Jurkat, Clone E6-1 (cell line): Measurements from ENCODE around the gene PANK1.
A peak's percentile ranks its signal among the peaks of the same experiment; 100 is the strongest.

Experiments used
- DNase-seq: peaks from one replicate; pipeline ENCODE4 v3.0.0-alpha.2; 2011; ENCODE audit warnings: low read depth, low spot score
- H3K4me3 ChIP-seq: 2 replicates; pipeline ENCODE4 v1.5.1; 2011; ENCODE audit warnings: mild to moderate bottlenecking, low read length, control low read depth, moderate library complexity

PANK1 gene

GRCh38 chr10:89589101-89589720, 55.8 kb downstream of the PANK1 start:
- no peak for DNase-seq
- no peak overlapping the region for H3K4me3 ChIP-seq

- no peak overlapping the region for H3K4me3 ChIP-seq
- no peak for DNase-seq
Observed at GRCh38 chr10:89588671-89589070, 56.4 kb downstream of the PANK1 start.

- H3K4me3 ChIP-seq: no peak overlapping the region
- DNase-seq: no peak
Observed at GRCh38 chr10:89582022-89582421, 63.0 kb downstream of the PANK1 start.

GRCh38 chr10:89580243-89580642, 64.8 kb downstream of the PANK1 start:
- DNase-seq: no peak
- no peak overlapping the region for H3K4me3 ChIP-seq

GRCh38 chr10:89576696-89577095, 68.3 kb downstream of the PANK1 start:
- H3K4me3 ChIP-seq: no peak overlapping the region
- no peak for DNase-seq

- no peak for DNase-seq
Observed at GRCh38 chr10:89576022-89576421, 69.0 kb downstream of the PANK1 start.

GRCh38 chr10:89575031-89575430, 70.0 kb downstream of the PANK1 start:
- DNase-seq: no peak
- H3K4me3 ChIP-seq: no peak overlapping the region

More at GRCh38 chr10:89576022-89576421, 69.0 kb downstream of the PANK1 start:
- H3K4me3 ChIP-seq: no peak overlapping the region

GRCh38 chr10:89574368-89574767, 70.7 kb downstream of the PANK1 start:
- no peak for DNase-seq
- no peak overlapping the region for H3K4me3 ChIP-seq

- no peak overlapping the region for H3K4me3 ChIP-seq
- DNase-seq: no peak
Observed at GRCh38 chr10:89567576-89568245, 77.3 kb downstream of the PANK1 start.

- no peak overlapping the region for H3K4me3 ChIP-seq
- no peak for DNase-seq
Observed at GRCh38 chr10:89566992-89567391, 78.0 kb downstream of the PANK1 start.

GRCh38 chr10:89566095-89566950, 78.7 kb downstream of the PANK1 start:
- no peak overlapping the region for H3K4me3 ChIP-seq
- DNase-seq: no peak

- DNase-seq: no peak
- H3K4me3 ChIP-seq: no peak overlapping the region
Observed at GRCh38 chr10:89565180-89565579, 79.9 kb downstream of the PANK1 start.

- no peak overlapping the region for H3K4me3 ChIP-seq
- DNase-seq: peak; percentile 41
Observed at GRCh38 chr10:89563861-89564478, 81.1 kb downstream of the PANK1 start.

- DNase-seq: no peak
- no peak overlapping the region for H3K4me3 ChIP-seq
Observed at GRCh38 chr10:89563311-89563710, 81.7 kb downstream of the PANK1 start.

GRCh38 chr10:89556600-89556999, 88.4 kb downstream of the PANK1 start:
- DNase-seq: no peak
- H3K4me3 ChIP-seq: no peak overlapping the region

- no peak overlapping the region for H3K4me3 ChIP-seq
- no peak for DNase-seq
Observed at GRCh38 chr10:89555688-89556445, 89.2 kb downstream of the PANK1 start.

GRCh38 chr10:89554433-89554832, 90.6 kb downstream of the PANK1 start:
- no peak for DNase-seq
- H3K4me3 ChIP-seq: no peak overlapping the region

GRCh38 chr10:89553064-89553734, 91.8 kb downstream of the PANK1 start:
- H3K4me3 ChIP-seq: no peak overlapping the region
- DNase-seq: no peak

- H3K4me3 ChIP-seq: no peak overlapping the region
- no peak for DNase-seq
Observed at GRCh38 chr10:89552213-89552612, 92.8 kb downstream of the PANK1 start.
